Measurements from ENCODE around the gene CRTC1.

- TF ChIP-seq CTBP1 (IDR thresholded peaks at IDR 0.05; ENCODE audit: borderline replicate concordance) (no peak), FOXM1 (IDR thresholded peaks at IDR 0.05; ENCODE audit: borderline replicate concordance) (no peak)
These were observed 17.7 kb upstream of the CRTC1 start for GRCh38 chr19:18665771-18666202.
